Measurements from ENCODE around the gene PPP1R9B.

PPP1R9B gene

GRCh38 chr17:50148226-50149090, 2.0 kb downstream of the PPP1R9B start:
- peaks cover 43% of the 10 kb centered on the region for H3K36me3 ChIP-seq (ENCODE audit: insufficient read depth, insufficient read length, low read length)
- H3K27me3 ChIP-seq (ENCODE audit: insufficient read depth, insufficient read length): no peaks in the 10 kb centered on the region
- DNase-seq (ENCODE audit: low read depth, low spot score): no peak
- H3K4me3 ChIP-seq (ENCODE audit: insufficient read length, low read depth): peak overlapping the region; percentile 78
- TF ChIP-seq ZNF274 (IDR thresholded peaks at IDR 0.05; ENCODE audit: low read depth, low read length): no peak
- TF ChIP-seq YY1 (IDR thresholded peaks at IDR 0.05; ENCODE audit: insufficient read depth, insufficient read length): no peak
- no peak for TF ChIP-seq SUZ12 (IDR thresholded peaks at IDR 0.05; ENCODE audit: extremely low read depth, insufficient read depth, insufficient read length)
- H3K9ac ChIP-seq (ENCODE audit: insufficient read length, low read depth): peak overlapping the region; percentile 82
- H3K9me3 ChIP-seq (ENCODE audit: insufficient read depth, low read length): no peaks in the 10 kb centered on the region
- peaks cover 37% of the 10 kb centered on the region for H3K4me1 ChIP-seq (ENCODE audit: insufficient read depth, insufficient read length)

GRCh38 chr17:50147841-50148225, 2.6 kb downstream of the PPP1R9B start:
- no peak for DNase-seq (ENCODE audit: low read depth, low spot score)
- Histone ChIP-seq H3K36me3 (ENCODE audit: insufficient read depth, insufficient read length, low read length) (peaks cover 49% of the 10 kb centered on the region), H3K4me3 (ENCODE audit: insufficient read length, low read depth) (peak overlapping the region; percentile 78), H3K9me3 (ENCODE audit: insufficient read depth, low read length) (no peaks in the 10 kb centered on the region), H3K4me1 (ENCODE audit: insufficient read depth, insufficient read length) (peaks cover 34% of the 10 kb centered on the region), H3K27me3 (ENCODE audit: insufficient read depth, insufficient read length) (no peaks in the 10 kb centered on the region), H3K9ac (ENCODE audit: insufficient read length, low read depth) (peak overlapping the region; percentile 82)
- TF ChIP-seq SUZ12 (IDR thresholded peaks at IDR 0.05; ENCODE audit: extremely low read depth, insufficient read depth, insufficient read length) (no peak), YY1 (IDR thresholded peaks at IDR 0.05; ENCODE audit: insufficient read depth, insufficient read length) (no peak)

- no peaks in the 10 kb centered on the region for H3K27me3 ChIP-seq (ENCODE audit: insufficient read depth, insufficient read length)
- H3K4me1 ChIP-seq (ENCODE audit: insufficient read depth, insufficient read length): peaks cover 32% of the 10 kb centered on the region
- H3K9me3 ChIP-seq (ENCODE audit: insufficient read depth, low read length): no peaks in the 10 kb centered on the region
- TF ChIP-seq ZNF274 (IDR thresholded peaks at IDR 0.05; ENCODE audit: low read depth, low read length) (no peak), YY1 (IDR thresholded peaks at IDR 0.05; ENCODE audit: insufficient read depth, insufficient read length) (no peak), SUZ12 (IDR thresholded peaks at IDR 0.05; ENCODE audit: extremely low read depth, insufficient read depth, insufficient read length) (no peak)
- no peak overlapping the region for H3K4me3 ChIP-seq (ENCODE audit: insufficient read length, low read depth)
- peaks cover 56% of the 10 kb centered on the region for H3K36me3 ChIP-seq (ENCODE audit: insufficient read depth, insufficient read length, low read length)
- peak overlapping the region; percentile 47 for H3K9ac ChIP-seq (ENCODE audit: insufficient read length, low read depth)
- no peak for DNase-seq (ENCODE audit: low read depth, low spot score)
These were observed 3.4 kb downstream of the PPP1R9B start for GRCh38 chr17:50146927-50147665.

- H3K27me3 ChIP-seq (ENCODE audit: insufficient read depth, insufficient read length): no peaks in the 10 kb centered on the region
- no peaks in the 10 kb centered on the region for H3K9me3 ChIP-seq (ENCODE audit: insufficient read depth, low read length)
- H3K36me3 ChIP-seq (ENCODE audit: insufficient read depth, insufficient read length, low read length): peaks cover 63% of the 10 kb centered on the region
- H3K9ac ChIP-seq (ENCODE audit: insufficient read length, low read depth): peak overlapping the region; percentile 33
- DNase-seq (ENCODE audit: low read depth, low spot score): no peak
- no peak overlapping the region for H3K4me3 ChIP-seq (ENCODE audit: insufficient read length, low read depth)
- peaks cover 32% of the 10 kb centered on the region for H3K4me1 ChIP-seq (ENCODE audit: insufficient read depth, insufficient read length)
- TF ChIP-seq SUZ12 (IDR thresholded peaks at IDR 0.05; ENCODE audit: extremely low read depth, insufficient read depth, insufficient read length) (no peak), YY1 (IDR thresholded peaks at IDR 0.05; ENCODE audit: insufficient read depth, insufficient read length) (no peak), ZNF274 (IDR thresholded peaks at IDR 0.05; ENCODE audit: low read depth, low read length) (no peak)
These were observed 4.1 kb downstream of the PPP1R9B start for GRCh38 chr17:50146230-50146926.

GRCh38 chr17:50145532-50146229, 4.8 kb downstream of the PPP1R9B start:
- TF ChIP-seq YY1 (IDR thresholded peaks at IDR 0.05; ENCODE audit: insufficient read depth, insufficient read length) (no peak), ZNF274 (IDR thresholded peaks at IDR 0.05; ENCODE audit: low read depth, low read length) (no peak), SUZ12 (IDR thresholded peaks at IDR 0.05; ENCODE audit: extremely low read depth, insufficient read depth, insufficient read length) (no peak)
- DNase-seq (ENCODE audit: low read depth, low spot score): no peak
- Histone ChIP-seq H3K9me3 (ENCODE audit: insufficient read depth, low read length) (no peaks in the 10 kb centered on the region), H3K27me3 (ENCODE audit: insufficient read depth, insufficient read length) (no peaks in the 10 kb centered on the region), H3K36me3 (ENCODE audit: insufficient read depth, insufficient read length, low read length) (peaks cover 70% of the 10 kb centered on the region), H3K4me1 (ENCODE audit: insufficient read depth, insufficient read length) (peaks cover 36% of the 10 kb centered on the region), H3K9ac (ENCODE audit: insufficient read length, low read depth) (no peak overlapping the region), H3K4me3 (ENCODE audit: insufficient read length, low read depth) (no peak overlapping the region)

- TF ChIP-seq YY1 (IDR thresholded peaks at IDR 0.05; ENCODE audit: insufficient read depth, insufficient read length) (no peak), ZNF274 (IDR thresholded peaks at IDR 0.05; ENCODE audit: low read depth, low read length) (no peak), SUZ12 (IDR thresholded peaks at IDR 0.05; ENCODE audit: extremely low read depth, insufficient read depth, insufficient read length) (no peak)
- Histone ChIP-seq H3K27me3 (ENCODE audit: insufficient read depth, insufficient read length) (no peaks in the 10 kb centered on the region), H3K9me3 (ENCODE audit: insufficient read depth, low read length) (no peaks in the 10 kb centered on the region), H3K9ac (ENCODE audit: insufficient read length, low read depth) (no peak overlapping the region), H3K4me3 (ENCODE audit: insufficient read length, low read depth) (no peak overlapping the region), H3K36me3 (ENCODE audit: insufficient read depth, insufficient read length, low read length) (peaks cover 77% of the 10 kb centered on the region), H3K4me1 (ENCODE audit: insufficient read depth, insufficient read length) (peaks cover 43% of the 10 kb centered on the region)
- no peak for DNase-seq (ENCODE audit: low read depth, low spot score)
These were observed 5.5 kb downstream of the PPP1R9B start for GRCh38 chr17:50144845-50145531.

All from NT2/D1 (cell line).